Measurements from ENCODE around the gene ACTL6B.

ACTL6B gene

GRCh38 chr7:100626530-100627237 is 29.6 kb downstream of the ACTL6B start:
- DNase-seq (ENCODE audit: low spot score): no peak

- DNase-seq (ENCODE audit: low spot score): no peak
Measured at GRCh38 chr7:100626055-100626454, 30.2 kb downstream of the ACTL6B start.

- no peak for DNase-seq (ENCODE audit: low spot score)
Measured at GRCh38 chr7:100623951-100624824, 32.1 kb downstream of the ACTL6B start.

- no peak for DNase-seq (ENCODE audit: low spot score)
Measured at GRCh38 chr7:100621554-100621953, 34.7 kb downstream of the ACTL6B start.

GRCh38 chr7:100620804-100621203 is 35.4 kb downstream of the ACTL6B start:
- no peak for DNase-seq (ENCODE audit: low spot score)

- no peak for DNase-seq (ENCODE audit: low spot score)
Measured at GRCh38 chr7:100620239-100620638, 36.0 kb downstream of the ACTL6B start.

- DNase-seq (ENCODE audit: low spot score): no peak
Measured at GRCh38 chr7:100614308-100614861, 41.9 kb downstream of the ACTL6B start.

- DNase-seq (ENCODE audit: low spot score): no peak
Measured at GRCh38 chr7:100613412-100614175, 42.7 kb downstream of the ACTL6B start.

GRCh38 chr7:100612730-100613390 is 43.4 kb downstream of the ACTL6B start:
- DNase-seq (ENCODE audit: low spot score): peak; percentile 68

GRCh38 chr7:100611983-100612729 is 44.1 kb downstream of the ACTL6B start, which contains the start of gene MOSPD3:
Gene MOSPD3, plus strand, starts transcription at chr7:100612540. Its CDS starts 252 bp downstream, at chr7:100612792.
- peak; percentile 100 for DNase-seq (ENCODE audit: low spot score)

GRCh38 chr7:100609958-100610357 is 46.3 kb downstream of the ACTL6B start:
- no peak for DNase-seq (ENCODE audit: low spot score)

GRCh38 chr7:100607111-100607510 is 49.1 kb downstream of the ACTL6B start:
- DNase-seq (ENCODE audit: low spot score): no peak

- no peak for DNase-seq (ENCODE audit: low spot score)
Measured at GRCh38 chr7:100606313-100606712, 49.9 kb downstream of the ACTL6B start.

GRCh38 chr7:100604976-100605911 is 51.0 kb downstream of the ACTL6B start:
- DNase-seq (ENCODE audit: low spot score): no peak

GRCh38 chr7:100604028-100604975 is 51.9 kb downstream of the ACTL6B start:
- DNase-seq (ENCODE audit: low spot score): no peak

GRCh38 chr7:100603726-100604027 is 52.6 kb downstream of the ACTL6B start:
- DNase-seq (ENCODE audit: low spot score): no peak

GRCh38 chr7:100602889-100603725 is 53.1 kb downstream of the ACTL6B start:
- no peak for DNase-seq (ENCODE audit: low spot score)

- DNase-seq (ENCODE audit: low spot score): no peak
Measured at GRCh38 chr7:100600730-100601038, 55.6 kb downstream of the ACTL6B start.

All from HuH-7 (cell line).